ENCODE measurements around the gene ZNF622.

GRCh38 chr5:16480821-16481538 is 15.4 kb upstream of the ZNF622 start:
- TF ChIP-seq REST (IDR thresholded peaks at IDR 0.05; ENCODE audit: low read depth, low read length): no peak
- no peak for TF ChIP-seq CTCF (IDR thresholded peaks at IDR 0.05 in 2 of 3, conservative IDR thresholded peaks at IDR 0.05 in 1 of 3; ENCODE audit: control insufficient read depth in 2 of 3, extremely low read depth in 1 of 3, insufficient read depth in 1 of 3, low read depth in 3 of 3, low read length in 3 of 3)
- no peak for TF ChIP-seq POLR2AphosphoS5 (IDR thresholded peaks at IDR 0.05; ENCODE audit: low read length)
- TF ChIP-seq DPF2 (IDR thresholded peaks at IDR 0.05): no peak
- no peak for TF ChIP-seq JUND (IDR thresholded peaks at IDR 0.05; ENCODE audit: low read depth, low read length)
- TF ChIP-seq TAF1 (IDR thresholded peaks at IDR 0.05; ENCODE audit: borderline replicate concordance, low read depth, low read length): no peak
- no peak for TF ChIP-seq RELA (IDR thresholded peaks at IDR 0.05; ENCODE audit: borderline replicate concordance, partially characterized antibody)
- TF ChIP-seq SREBF1 (IDR thresholded peaks at IDR 0.05; ENCODE audit: low read length): no peak
- TF ChIP-seq POU2F2 (IDR thresholded peaks at IDR 0.05; ENCODE audit: borderline replicate concordance, low read depth, low read length): no peak

All from GM12878 (cell line).